ENCODE measurements around the gene ARHGAP31.

GRCh38 chr3:119434703-119435102, 140.5 kb downstream of the ARHGAP31 start:
- no peak for TF ChIP-seq CTCF (IDR thresholded peaks at IDR 0.05; ENCODE audit: low read depth, low read length, poor library complexity, severe bottlenecking)
- no peak for TF ChIP-seq EZH2phosphoT487 (IDR thresholded peaks at IDR 0.05; ENCODE audit: borderline replicate concordance, low read length)
